GM18499 (cell line): ENCODE results near the gene TMEM223.
"Not testable (repeated sequence)": the region's sequence is repeated elsewhere in the genome, so short reads cannot be mapped to it uniquely, and the experiment has no call there.

Experiments used
- ATAC-seq: cut with Tn5 transposase; IDR thresholded peaks from one replicate; pipeline ENCODE4 v1.9.1; 2021; ENCODE audit warnings: moderate number of reproducible peaks; ENCODE audit not compliant: insufficient read depth, unreplicated experiment

TMEM223 gene

DNA sequence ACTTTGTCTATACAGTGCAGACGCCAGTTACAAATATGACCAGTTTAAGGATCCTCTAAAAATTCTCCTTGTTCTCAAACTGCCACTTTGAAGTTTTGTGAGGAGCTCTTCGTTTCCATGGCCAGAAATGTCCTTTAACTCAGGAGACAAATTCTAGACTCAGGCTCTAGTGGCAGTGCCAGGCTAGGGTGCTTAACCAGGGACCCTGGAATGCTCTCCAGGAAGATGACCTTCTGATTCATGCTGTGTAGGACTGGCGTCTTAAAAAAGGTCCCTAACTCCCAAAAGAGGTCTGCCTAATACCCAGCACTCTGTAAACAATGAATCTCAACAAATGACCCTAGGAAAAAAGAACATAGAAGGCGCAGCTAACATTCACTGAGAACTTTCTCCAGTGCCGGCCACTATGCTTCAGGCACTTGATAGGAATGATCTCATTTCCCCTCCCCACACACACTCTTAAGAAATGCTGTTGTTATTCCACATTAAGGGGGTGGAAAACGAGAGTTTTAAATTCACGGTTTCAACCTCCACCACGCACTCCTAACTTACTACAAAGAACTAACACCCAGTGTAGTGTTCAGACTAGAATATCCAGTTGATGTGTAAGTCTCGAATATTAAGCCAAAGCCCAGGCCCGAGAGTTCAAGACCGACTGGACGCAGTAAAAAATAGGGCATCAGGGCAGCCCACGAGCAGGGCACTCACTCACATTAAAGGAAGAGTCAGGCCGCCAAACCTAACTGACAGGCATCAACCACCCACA, 12.7 kb upstream of the TMEM223 start:
- no peak for ATAC-seq

DNA sequence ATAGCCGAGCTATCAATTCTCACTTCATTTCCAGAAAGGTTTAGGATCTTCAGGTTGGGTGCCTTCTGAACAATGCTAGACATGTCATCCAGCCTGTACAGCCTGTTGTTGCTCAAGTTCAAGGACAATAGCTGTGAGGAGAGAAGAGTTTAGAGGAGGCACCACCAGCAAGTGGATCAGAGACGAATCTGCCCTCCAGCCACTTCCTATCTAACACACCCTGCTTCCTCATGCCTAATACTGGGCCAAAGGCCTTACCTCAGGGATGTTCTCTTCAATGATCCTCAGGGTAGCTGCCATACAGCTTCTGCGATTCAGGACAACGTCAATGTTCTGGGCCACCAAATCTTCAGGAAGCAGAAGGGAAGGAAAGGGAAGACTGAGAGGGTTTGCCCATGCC, 9.3 kb upstream of the TMEM223 start:
- no peak for ATAC-seq

DNA sequence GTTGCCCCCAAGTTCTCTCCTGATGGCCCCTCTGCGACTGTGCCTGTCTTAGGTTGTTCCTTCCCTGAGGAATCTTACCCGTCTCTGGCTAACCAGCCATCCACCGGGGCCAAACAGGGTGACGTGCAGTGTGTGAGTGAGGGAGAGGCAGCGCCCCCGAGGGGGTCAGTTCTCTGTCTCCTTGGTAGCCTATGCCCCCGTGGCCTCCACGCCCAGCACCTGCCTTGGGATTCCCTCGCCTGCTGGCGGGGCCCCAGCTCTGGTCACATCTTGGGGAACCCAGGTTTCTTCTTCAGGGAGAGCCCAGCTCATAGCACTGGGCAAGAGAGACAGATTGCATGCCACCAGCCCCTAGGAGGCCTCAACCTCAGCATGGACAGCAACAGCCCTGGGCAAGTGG, 7.7 kb upstream of the TMEM223 start:
- no peak for ATAC-seq

DNA sequence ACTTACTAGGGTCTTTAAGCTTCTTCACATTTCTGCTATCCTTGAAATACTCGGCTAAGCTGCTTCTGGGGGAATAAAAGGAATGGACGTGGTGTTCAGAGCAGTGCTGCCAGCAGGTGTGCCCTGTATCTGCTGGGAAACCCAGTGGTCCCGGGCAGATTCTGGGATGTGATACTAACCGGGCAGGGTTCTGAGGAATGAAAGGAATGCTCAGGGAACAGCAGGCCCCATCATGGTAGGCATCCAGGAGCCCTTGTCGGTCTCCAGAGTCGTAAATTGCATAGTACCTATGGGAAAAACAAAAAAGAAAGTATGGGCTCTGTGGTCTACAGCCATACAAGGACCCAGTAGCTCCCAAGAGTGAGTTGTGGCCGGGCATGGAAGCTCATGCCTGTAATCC, 4.5 kb upstream of the TMEM223 start:
- ATAC-seq: no peak

DNA sequence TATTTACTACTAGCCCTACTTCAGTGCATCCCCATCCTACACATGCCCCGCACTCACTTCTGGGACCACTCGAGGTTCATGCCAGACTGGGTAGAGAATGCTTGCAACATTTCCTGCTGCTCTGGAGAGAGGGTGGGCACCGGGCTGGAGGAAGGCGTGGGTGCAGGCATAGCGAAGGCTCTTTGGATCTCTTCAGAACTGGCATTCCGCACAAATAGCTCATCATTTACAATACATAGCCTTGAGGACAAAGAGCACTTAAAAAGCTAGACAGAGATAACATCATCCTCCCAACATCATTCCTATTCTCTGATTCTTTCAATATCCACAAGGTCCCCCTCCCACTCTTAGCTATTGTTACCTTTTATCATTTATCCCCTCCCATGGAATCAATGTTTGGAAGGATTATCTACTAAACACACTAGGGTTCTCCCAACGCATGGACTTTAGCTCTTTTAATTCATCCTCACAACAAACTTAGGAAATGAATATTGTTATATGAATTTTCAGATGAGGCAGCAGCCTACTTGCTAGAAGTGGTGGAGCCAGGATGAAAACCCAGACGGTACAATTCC, 2.5 kb upstream of the TMEM223 start:
- ATAC-seq: no peak

DNA sequence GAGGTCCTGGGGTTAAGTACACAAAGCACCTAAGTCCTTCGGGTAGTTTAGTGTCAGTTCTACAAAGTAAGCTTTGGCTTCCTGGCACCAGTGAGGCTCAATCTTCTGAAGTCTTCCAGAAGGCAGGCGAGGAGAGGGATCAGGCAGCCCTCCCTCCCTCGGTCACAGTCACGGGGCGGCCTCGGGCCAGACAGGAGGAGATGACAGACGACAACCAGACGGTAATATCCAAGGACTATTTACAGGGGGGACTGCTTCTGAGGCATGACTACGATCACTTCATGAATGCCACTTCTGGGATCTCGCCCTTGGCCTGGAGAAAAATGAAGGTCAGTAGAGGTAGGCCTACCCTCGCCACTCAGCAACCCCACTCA, 383 bp upstream of the TMEM223 start:
- ATAC-seq: no peak

DNA sequence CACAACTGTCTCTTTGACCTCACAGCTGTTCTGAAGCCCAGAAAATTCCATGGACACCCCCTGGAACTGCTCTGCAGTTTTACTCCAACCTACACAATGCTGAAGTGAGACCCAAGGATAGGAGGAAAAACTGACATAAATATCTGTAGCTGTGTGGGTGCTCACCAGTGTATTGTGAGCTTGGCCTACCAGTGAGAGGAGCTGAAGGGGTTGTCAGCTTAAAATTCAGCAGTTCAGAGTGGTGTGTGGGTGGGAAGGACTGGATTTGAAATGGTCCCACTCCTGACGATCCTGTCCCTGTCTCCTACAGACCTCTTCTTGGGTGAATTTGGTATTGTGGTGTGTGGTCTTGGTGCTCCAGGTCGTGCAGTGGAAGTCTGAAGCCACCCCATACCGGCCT, 2.2 kb downstream of the TMEM223 start:
- no peak for ATAC-seq

DNA sequence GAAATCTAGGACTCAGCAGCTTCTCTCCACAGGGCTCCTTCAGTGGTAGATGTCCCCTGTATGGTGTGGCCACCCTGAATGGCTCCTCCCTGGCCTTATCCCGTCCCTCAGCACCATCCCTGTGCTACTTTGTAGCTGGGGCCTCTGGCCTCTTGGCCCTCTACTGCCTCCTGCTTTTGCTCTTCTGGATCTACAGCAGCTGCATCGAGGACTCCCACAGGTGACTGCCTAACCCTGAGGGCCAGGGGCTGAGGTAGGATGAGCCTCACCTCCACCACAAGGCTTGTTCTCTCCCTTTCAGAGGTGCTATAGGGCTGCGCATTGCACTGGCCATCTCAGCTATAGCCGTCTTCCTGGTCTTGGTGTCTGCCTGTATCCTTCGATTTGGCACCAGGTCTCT, 2.8 kb downstream of the TMEM223 start:
- no peak for ATAC-seq

DNA sequence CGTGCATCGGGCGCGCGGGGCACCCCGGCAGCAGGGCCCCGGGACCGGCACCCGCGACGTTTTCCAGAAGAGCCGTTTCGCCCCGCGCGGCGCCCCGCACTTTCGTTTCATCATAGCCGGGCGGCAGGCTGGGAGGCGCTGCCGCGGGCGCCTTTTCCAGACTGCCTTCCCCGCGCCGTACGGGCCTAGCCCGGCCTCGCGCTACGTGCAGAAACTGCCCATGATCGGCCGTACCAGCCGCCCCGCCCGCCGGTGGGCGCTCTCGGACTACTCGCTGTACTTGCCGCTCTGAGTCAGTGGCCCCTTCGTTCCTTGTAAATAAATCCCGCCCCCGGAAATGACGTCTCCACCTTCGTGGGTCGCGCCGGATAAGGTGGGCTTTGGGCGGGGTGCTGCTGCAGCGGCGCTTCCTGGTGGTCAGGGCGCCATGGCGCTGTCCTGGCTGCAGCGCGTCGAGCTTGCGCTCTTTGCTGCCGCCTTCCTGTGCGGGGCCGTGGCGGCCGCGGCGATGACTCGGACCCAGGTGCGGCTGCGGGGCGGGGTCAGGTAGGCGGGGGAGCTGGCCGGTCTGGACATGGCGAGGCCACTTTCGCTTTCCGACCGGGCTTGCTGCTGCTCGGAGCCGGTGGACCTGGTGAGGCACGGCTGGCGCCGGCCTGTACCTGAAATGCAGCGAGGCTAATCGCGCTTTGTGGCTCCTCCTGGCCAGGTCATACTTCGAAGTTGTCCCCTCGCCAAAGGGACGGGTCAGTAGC, 4.6 kb downstream of the TMEM223 start, which contains the start of gene TMEM179B:
TMEM179B (plus strand) TSS at position 398 of the 755 bp plus-strand sequence; CDS start at position 428, 30 bp downstream.
- ATAC-seq: peak; percentile 33

DNA sequence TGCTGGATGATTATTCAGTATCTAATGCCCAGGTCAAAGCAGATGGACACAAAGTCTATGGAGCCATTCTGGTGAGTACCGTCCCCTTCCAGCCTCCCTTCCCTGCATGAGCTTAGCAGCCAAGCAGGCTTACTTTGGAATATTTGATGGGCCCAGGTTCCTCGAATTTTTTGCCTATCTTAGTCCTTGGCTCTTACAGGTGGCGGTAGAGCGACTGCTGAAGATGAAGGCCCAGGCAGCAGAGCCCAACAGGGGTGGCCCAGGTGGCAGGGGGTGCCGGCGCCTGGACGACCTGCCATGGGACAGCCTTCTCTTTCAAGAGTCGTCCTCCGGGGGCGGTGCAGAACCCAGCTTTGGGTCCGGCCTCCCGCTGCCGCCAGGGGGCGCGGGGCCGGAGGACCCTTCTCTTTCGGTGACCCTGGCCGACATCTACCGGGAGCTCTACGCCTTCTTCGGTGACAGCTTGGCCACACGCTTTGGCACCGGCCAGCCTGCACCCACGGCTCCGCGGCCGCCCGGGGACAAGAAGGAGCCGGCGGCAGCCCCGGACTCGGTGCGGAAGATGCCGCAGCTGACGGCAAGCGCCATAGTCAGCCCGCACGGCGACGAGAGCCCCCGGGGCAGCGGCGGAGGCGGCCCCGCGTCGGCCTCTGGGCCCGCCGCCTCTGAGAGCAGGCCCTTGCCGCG, 5.3 kb downstream of the TMEM223 start:
- no peak for ATAC-seq

DNA sequence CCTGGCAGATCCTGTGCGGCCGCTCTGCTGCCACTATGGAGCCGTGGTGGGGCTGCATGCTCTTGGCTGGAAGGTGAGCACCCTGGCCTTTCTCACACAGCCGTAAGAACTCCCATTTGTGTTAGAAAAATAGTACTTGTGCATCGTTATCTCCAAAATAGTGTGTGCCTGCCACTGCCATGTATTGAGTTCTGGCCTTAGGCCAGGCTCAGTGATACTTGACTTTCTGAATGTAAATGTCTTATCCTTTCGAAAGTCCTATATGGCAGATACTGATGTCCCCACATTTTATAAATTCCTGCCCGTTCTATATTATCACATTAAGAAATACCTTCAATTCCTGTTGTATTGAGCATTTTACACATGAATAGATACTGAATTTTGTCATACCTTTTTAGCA, 9.1 kb downstream of the TMEM223 start:
- no peak for ATAC-seq

DNA sequence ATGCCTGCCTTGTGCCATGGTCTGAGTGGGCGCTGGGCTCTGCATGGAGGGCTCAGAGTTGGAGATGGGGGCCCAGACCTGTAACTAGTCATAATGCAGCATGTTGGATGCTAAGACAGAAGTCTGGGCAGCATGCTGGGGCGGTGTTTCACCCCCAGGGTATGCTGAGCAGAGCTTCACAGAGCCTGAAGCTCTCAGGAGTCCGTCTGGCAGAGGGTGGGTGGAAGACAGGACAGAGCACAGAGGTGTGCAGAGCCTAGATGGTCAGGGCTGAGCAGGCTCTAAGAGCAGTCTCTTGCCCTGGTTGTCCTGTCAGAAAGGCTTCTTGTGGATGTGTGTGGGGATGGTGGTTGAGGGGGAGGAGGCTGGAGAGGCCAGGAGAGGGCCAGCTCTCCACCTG, 13.4 kb downstream of the TMEM223 start:
- ATAC-seq: no peak

DNA sequence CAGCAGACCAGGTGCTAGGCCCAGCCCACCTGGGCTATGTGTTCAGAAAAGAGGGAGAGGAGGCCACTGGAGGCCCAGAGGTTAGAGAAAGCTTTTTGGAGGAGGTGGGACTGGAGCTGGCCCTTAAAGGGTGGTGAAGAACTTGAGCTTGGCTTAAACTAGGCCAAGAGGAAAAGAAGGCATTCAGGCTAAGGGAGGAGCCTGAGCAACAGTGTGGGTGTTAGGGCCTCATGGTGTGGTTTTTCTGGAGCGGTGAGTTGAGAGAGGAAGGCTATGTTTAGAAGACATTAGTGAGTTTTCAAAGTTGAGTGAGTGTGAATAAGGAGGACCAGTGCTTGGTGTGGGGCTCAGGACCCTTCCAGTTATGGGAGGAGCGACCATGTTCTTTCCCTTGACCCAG, 14.4 kb downstream of the TMEM223 start:
- no peak for ATAC-seq

DNA sequence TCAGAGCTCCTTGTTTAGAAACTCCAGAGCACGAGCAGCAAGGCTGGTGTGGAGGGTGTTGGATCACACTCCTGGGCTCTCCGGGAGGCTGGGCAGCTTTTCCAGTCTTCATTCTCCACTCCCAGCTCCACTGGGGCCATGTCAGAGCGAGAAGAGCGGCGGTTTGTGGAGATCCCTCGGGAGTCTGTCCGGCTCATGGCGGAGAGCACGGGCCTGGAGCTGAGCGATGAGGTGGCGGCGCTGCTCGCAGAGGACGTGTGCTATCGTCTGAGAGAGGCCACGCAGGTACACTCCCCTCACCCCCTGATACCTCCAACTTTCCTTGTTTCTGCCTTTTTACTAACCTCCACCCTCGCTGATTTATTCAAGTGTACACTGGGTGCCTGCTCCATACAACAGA, 16.2 kb downstream of the TMEM223 start:
- ATAC-seq: no peak

DNA sequence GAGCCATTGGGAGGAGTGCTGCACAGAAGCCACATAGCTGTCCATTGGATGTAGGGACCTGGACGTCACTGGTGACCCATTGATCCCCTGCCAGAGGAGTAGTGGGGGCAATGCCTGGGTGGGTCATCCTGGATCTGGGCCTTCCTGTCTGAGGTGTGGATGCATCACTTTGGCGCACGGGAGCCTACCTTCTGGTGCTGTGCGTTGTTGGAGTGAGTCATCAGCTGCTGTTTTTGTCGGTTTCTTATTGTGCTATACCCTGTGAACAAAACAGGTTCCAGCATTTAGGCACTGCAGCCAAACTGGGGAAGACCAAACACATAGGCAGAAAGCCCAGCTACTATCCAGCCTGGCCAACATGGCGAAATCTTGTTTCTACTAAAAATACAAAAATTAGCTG, 17.4 kb downstream of the TMEM223 start:
- no peak for ATAC-seq

DNA sequence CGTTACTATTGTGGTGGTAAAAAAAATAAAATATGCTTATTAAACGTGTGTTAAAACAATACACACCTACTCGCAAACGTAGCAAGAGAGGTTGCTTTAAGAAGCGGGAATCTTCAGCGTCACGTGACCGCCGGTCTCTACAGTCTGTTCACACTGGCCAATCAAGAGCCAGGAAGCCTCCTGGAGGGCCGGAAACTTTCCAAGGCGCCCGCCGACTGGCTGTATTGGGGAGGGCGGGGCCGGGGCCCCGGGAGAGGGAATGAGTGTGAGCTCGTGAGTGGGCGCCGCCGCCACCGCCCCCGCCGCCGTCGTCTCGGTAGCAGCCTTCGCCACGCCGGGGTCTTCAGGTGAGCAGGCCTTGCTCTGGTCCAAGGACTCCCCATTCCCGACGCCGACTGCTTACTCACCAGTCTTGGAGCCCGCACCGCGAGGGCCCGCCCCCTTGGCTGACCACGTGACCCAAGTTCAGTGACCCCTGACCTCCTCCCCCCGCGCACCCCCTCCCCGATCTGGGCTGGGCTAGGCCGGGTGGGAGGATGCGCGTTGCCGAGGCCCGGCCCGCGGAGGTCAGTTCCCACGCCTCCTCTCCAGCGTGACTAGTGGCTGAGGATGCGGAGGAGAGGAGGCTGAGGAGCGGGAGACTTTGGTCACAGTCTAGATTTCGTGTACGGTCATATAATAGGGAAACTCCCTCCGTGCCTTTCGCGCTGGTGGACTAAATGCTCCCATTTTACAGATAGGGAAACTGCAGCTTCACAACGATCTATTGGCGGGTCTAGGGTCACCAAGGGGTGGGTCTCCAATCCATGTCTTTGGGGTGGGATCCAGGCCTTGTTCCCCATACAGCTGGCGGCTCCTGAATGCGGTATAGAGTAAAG, 20.4 kb downstream of the TMEM223 start, which contains the start of gene TAF6L:
TAF6L (plus strand) TSS at position 253 of the 878 bp plus-strand sequence. CDS start 4,388 bp downstream, outside the sequence.
- peak; percentile 41 for ATAC-seq

DNA sequence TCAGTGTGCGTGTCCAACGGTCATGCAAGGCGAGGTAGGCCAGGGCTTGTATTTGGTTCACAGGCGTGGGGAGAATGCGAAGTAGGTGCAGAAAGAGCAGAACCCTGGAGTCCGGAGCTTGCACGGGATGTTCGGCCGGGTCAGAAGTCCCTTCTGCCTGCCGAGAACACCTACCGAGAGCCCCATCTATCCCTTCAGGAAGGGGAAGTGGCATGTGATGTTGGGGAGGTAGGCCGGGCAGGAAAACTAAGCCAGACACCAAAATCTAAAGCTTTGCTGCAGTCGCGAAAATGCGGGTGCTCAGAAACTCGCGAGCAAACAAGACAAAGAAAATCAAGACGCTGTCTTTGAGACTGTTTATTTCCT, 21.0 kb downstream of the TMEM223 start:
- no peak for ATAC-seq

DNA sequence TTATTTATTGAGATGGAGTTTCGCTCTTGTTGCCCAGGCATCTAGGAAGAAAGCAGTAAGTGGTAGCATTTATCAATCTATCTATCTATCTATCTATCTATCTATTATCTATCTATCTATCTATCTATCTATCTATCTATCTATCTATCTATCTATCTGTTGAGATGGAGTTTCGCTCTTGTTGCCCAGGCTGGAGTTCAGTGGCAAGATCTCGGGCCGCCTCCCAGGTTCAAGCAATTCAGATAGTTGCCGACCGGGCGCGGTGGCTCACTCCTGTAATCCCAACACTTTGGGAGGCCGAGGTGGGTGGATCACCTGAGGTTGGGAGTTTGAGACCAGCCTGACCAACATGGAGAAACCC, 31.0 kb downstream of the TMEM223 start:
- not testable (repeated sequence) for ATAC-seq

DNA sequence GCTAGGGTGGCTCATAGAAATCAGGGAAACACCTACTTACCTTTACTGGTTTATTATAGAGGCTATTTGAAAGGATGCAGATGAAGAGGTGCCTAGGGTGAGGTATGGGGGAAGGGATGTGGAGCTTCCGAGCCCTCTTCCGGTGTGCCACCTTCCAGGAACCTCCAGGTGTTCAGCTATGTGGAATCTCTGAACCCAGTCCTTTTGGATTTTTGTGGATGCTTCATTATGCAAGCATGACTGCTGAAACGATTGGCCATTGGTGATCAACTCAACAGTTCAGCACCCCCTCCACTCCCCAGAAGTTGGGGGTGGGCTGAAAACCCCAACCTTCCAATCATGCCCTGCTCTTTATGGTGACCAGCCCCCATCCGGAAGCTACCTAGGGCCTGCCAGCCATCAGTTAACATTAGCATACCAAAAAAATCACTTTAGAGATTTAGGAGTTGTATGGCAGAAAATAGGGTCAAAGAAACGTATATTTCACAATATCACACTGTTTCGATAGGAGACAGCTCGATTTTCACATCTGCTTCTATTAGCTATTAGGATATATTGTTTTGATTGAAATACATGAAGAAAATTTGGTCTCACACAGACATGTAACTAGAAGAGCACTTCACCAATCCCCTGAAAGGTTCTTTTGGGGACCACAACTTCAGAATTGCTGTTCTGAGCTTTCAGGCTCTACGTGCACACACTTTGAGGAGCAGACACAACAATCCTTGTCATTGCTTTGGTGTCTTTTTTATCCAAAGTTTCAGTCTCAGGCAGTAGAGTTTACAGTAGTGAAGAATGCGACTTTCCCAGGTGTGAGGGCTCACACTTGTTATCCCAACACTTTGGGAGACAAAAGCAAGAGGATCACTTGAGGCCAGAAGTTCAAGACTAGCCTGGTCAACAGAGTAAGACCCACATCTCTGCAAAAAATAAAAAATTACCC, 33.7 kb downstream of the TMEM223 start:
- ATAC-seq: no peak
